A549 (cell line): ENCODE results near the gene ETV3L. TPM values are rescaled to one million over a fixed set of nuclear protein-coding genes. Genes with fewer than 3 reads are reported as not detected.

Source experiments
- ATAC-seq, 2 experiments: fragments of 200-7000 bp in 1 of 2; fragments of >200 bp in 1 of 2; cut with Nextera tagmentation in 1 of 2; cut with Tn5 transposase in 1 of 2; 3 replicates each; pipeline versions ENCODE4 v1.8.0 to v1.9.1; 2018 to 2020; ENCODE audit warnings: mild to moderate bottlenecking in 1 of 2, moderate library complexity in 1 of 2
- CTCF ChIA-PET: fragments of 300-600 bp; sonication (Branson Sonifier 250); formaldehyde crosslinking; extraction: SDS; loops from one replicate; lab custom pipeline; 2021; ENCODE audit warnings: antibody characterized with exemption, inconsistent platforms; lab: Yijun Ruan, JAX
- POLR2A ChIA-PET: fragments of 350-600 bp; formaldehyde crosslinking; extraction: SDS; loops from one replicate; lab custom pipeline; 2021; ENCODE audit warnings: antibody characterized with exemption, inconsistent platforms; lab: Yijun Ruan, JAX
- DNase-seq, 2 experiments: peaks; one replicate each; pipeline versions ENCODE4 v3.0.0 to v3.0.0-alpha.2; 2011 to 2016; ENCODE audit warnings: low read depth in 1 of 2, low spot score in 1 of 2
- FAIRE-seq: peaks from 2 replicates; lab custom pipeline; 2011; peaks lifted over from hg19 to GRCh38; lab: Jason Lieb, UNC
- H3K27ac ChIP-seq, 2 experiments: fragments of >200 bp; sonication (Bioruptor Twin); formaldehyde crosslinking; 3 replicates each; pipeline ENCODE4 v1.5.1; 2016 to 2017
- H3K4me1 ChIP-seq: fragments of >200 bp; sonication (Bioruptor Twin); formaldehyde crosslinking; 3 replicates; pipeline ENCODE4 v1.6.1; 2016
- H3K4me2 ChIP-seq: fragments of >200 bp; sonication (Bioruptor Twin); formaldehyde crosslinking; 3 replicates; pipeline ENCODE4 v1.6.1; 2016
- H3K4me3 ChIP-seq: fragments of >200 bp; sonication (Bioruptor Twin); formaldehyde crosslinking; 3 replicates; pipeline ENCODE4 v1.5.1; 2016
- H3K9me3 ChIP-seq: fragments of >200 bp; sonication (Bioruptor Twin); formaldehyde crosslinking; 3 replicates; pipeline ENCODE4 v1.6.1; 2016
- ATOH8 ChIP-seq: fragments of 250-450 bp; sonication (Bioruptor Pico); IDR thresholded peaks from 2 replicates; pipeline ENCODE4 v1.5.0; 2020; ENCODE audit warnings: low read depth, mild to moderate bottlenecking, moderate library complexity
- CHD4 ChIP-seq: fragments of 200-600 bp; sonication (generic); IDR thresholded peaks from 2 replicates; pipeline ENCODE4 v1.6.1; 2016; ENCODE audit warnings: antibody characterized with exemption, mild to moderate bottlenecking, borderline replicate concordance
- CTCF ChIP-seq: fragments of >200 bp; sonication (Bioruptor Twin); formaldehyde crosslinking; IDR thresholded peaks from 3 replicates; pipeline ENCODE4 v1.5.1; 2016
- E2F6 ChIP-seq: IDR thresholded peaks from 2 replicates; pipeline ENCODE4 v1.6.1; 2012; ENCODE audit warnings: low read depth, borderline replicate concordance
- EHF ChIP-seq: fragments of 250-450 bp; sonication (Bioruptor Pico); IDR thresholded peaks from 2 replicates; pipeline ENCODE4 v1.5.0; 2020; ENCODE audit warnings: mild to moderate bottlenecking
- ELK1 ChIP-seq: fragments of 150-350 bp; IDR thresholded peaks from 2 replicates; pipeline ENCODE4 v1.6.1; 2014; ENCODE audit warnings: low read depth, mild to moderate bottlenecking, low read length
- EP300 ChIP-seq, 2 experiments: fragments of >200 bp; sonication (Bioruptor Twin); formaldehyde crosslinking; IDR thresholded peaks; 2 replicates in 1 of 2; 3 replicates in 1 of 2; pipeline ENCODE4 v1.6.1; 2016 to 2017
- FOXS1 ChIP-seq: fragments of 250-450 bp; sonication (Bioruptor Pico); IDR thresholded peaks from 2 replicates; pipeline ENCODE4 v1.5.0; 2020; ENCODE audit warnings: mild to moderate bottlenecking, moderate library complexity
- HES2 ChIP-seq: fragments of >200 bp; sonication (Bioruptor Twin); formaldehyde crosslinking; IDR thresholded peaks from 2 replicates; pipeline ENCODE4 v1.6.1; 2016
- HOXA7 ChIP-seq: fragments of 250-450 bp; sonication (Bioruptor Pico); IDR thresholded peaks from 2 replicates; pipeline ENCODE4 v1.5.0; 2020; ENCODE audit warnings: mild to moderate bottlenecking, moderate library complexity
- HOXB13 ChIP-seq: fragments of 250-450 bp; sonication (Bioruptor Pico); IDR thresholded peaks from 2 replicates; pipeline ENCODE4 v1.5.0; 2020; ENCODE audit warnings: low read depth, mild to moderate bottlenecking, moderate library complexity
- HOXB5 ChIP-seq: fragments of 250-450 bp; sonication (Bioruptor Pico); IDR thresholded peaks from 2 replicates; pipeline ENCODE4 v1.5.0; 2020; ENCODE audit warnings: mild to moderate bottlenecking, moderate library complexity
- JUNB ChIP-seq: fragments of >200 bp; sonication (Bioruptor Twin); formaldehyde crosslinking; IDR thresholded peaks from 2 replicates; pipeline ENCODE4 v1.6.1; 2016
- MAFK ChIP-seq: fragments of 450-650 bp; IDR thresholded peaks from 2 replicates; pipeline ENCODE4 v1.6.1; 2014; ENCODE audit not compliant: partially characterized antibody
- MAZ ChIP-seq: fragments of 150-350 bp; IDR thresholded peaks from 2 replicates; pipeline ENCODE4 v1.6.1; 2014; ENCODE audit warnings: antibody characterized with exemption, low read depth, low read length, borderline replicate concordance
- MYC ChIP-seq: IDR thresholded peaks from 2 replicates; pipeline ENCODE4 v1.6.1; 2012; ENCODE audit warnings: mild to moderate bottlenecking, inconsistent platforms, low read length, improper control_type of control experiment, borderline replicate concordance
- NPAS2 ChIP-seq: fragments of 250-450 bp; sonication (Bioruptor Pico); IDR thresholded peaks from 2 replicates; pipeline ENCODE4 v1.8.0; 2022; ENCODE audit warnings: mild to moderate bottlenecking, moderate library complexity, borderline replicate concordance
- POLR2AphosphoS2 ChIP-seq: conservative IDR thresholded peaks from 2 replicates; pipeline ENCODE4 v1.6.1; 2012; ENCODE audit warnings: low read length, improper control_type of control experiment, inconsistent platforms
- RAD21 ChIP-seq, 2 experiments: fragments of >200 bp in 1 of 2; sonication (Bioruptor Twin) in 1 of 2; formaldehyde crosslinking in 1 of 2; IDR thresholded peaks in 1 of 2; conservative IDR thresholded peaks in 1 of 2; 2 replicates in 1 of 2; 3 replicates in 1 of 2; pipeline ENCODE4 v1.6.1; 2012 to 2018; ENCODE audit warnings: inconsistent platforms in 1 of 2
- RNF2 ChIP-seq: fragments of 200-600 bp; sonication (generic); IDR thresholded peaks from 2 replicates; pipeline ENCODE4 v1.6.1; 2016; ENCODE audit warnings: low read depth, mild to moderate bottlenecking, antibody characterized with exemption, moderate library complexity, borderline replicate concordance
- SMC3 ChIP-seq: fragments of >200 bp; sonication (Bioruptor Twin); formaldehyde crosslinking; IDR thresholded peaks from 3 replicates; pipeline ENCODE4 v1.6.1; 2018; ENCODE audit warnings: inconsistent platforms
- SREBF2 ChIP-seq: fragments of 450-650 bp; IDR thresholded peaks from 2 replicates; pipeline ENCODE4 v1.6.1; 2014; ENCODE audit warnings: mild to moderate bottlenecking, moderate library complexity
- TFCP2L1 ChIP-seq: fragments of 250-450 bp; sonication (Bioruptor Pico); IDR thresholded peaks from 2 replicates; pipeline ENCODE4 v1.5.0; 2021; ENCODE audit warnings: mild to moderate bottlenecking
- ZFP36 ChIP-seq: fragments of 450-650 bp; IDR thresholded peaks from 2 replicates; pipeline ENCODE4 v1.6.1; 2014; ENCODE audit warnings: borderline replicate concordance; ENCODE audit not compliant: partially characterized antibody
- WGBS: methylation state at CpG from one replicate; pipeline ENCODE4 v1.1.6; 2017; ENCODE audit errors: missing lambda C conversion rate; 5-methylcytosine and 5-hydroxymethylcytosine counted together
- polyA plus RNA-seq, 4 experiments: library from polyadenylated mRNA; depleted of rRNA in 3 of 4; stranded (reverse); fragments of >200 nt; fragmentation: RNase III in 1 of 4; extraction: RNeasy Plus Mini Kit Qiagen cat#74134 plus additional on column Dnase treatment in 1 of 4; gene quantifications; 2 replicates in 3 of 4; 3 replicates in 1 of 4; pipeline ENCODE4 v1.2.3, GENCODE V29; 2011 to 2017

The ETV3L gene
- polyA plus RNA-seq, 2 of the 4 experiments (the other 2 are of a cell fraction), result not detected

DNA sequence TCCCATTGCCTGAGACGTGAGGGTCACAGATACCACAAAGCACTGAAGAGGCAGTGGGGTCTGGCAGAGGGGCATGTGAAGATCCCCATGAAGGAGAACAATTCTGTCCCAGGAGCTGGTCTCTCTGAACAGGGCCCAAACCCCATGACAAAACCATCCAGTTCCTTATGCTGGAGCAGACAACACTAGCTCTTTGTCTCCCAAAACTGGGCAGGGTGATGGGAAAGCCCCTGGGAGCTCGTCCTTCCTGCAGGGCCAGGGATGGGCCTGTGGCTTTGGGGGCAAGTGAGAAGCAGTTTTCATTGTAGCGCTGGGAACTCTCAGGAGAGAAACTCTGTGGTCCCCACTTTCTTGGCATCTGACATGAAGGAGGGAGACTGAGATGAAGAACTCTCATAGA lies 8.8 kb downstream of the ETV3L start:
- TF ChIP-seq CHD4 (no peak), MAFK (no peak)

GRCh38 chr1:157090196-157090647 lies 9.4 kb downstream of the ETV3L start:
- ATAC-seq (peak; percentile 95 to 98), DNase-seq (peak; percentile 77 to 85)
- Histone ChIP-seq H3K4me2 (no peak overlapping the region), H3K9me3 (no peaks in the 10 kb centered on the region), H3K4me1 (no peaks in the 10 kb centered on the region), H3K4me3 (no peak overlapping the region), H3K27ac (no peak overlapping the region)
- WGBS, result 27% methylated on average over 8 of the region's 10 CpGs
- CTCF ChIA-PET, result interaction anchor here (0.6 to 6.9 kb wide), 40 partner anchors 9 to 412 kb away, joined by 3 to 437 read pairs (median 6); partner anchors contain the start of gene ETV3L
- TF ChIP-seq SMC3, result peak; percentile 87
- TF ChIP-seq CTCF, result peak; percentile 93
- TF ChIP-seq RAD21 (conservative IDR thresholded peaks at IDR 0.05 in 1 of 2, IDR thresholded peaks at IDR 0.05 in 1 of 2), result peak; percentile 94 to 95
- no peak for TF ChIP-seq POLR2AphosphoS2
- TF ChIP-seq, all 56 proteins: peak for 3
- POLR2A ChIA-PET, result interaction anchor here (1.0 kb wide), 4 partner anchors 44 to 65 kb away, joined by 3 to 6 read pairs (median 3); no protein-coding TSS in a partner anchor
- FAIRE-seq, result peak; percentile 74

More for the DNA sequence above, 8.8 kb downstream of the ETV3L start:
- Histone ChIP-seq H3K4me1 (no peaks in the 10 kb centered on the region), H3K9me3 (no peaks in the 10 kb centered on the region), H3K27ac (no peak overlapping the region), H3K4me2 (no peak overlapping the region), H3K4me3 (no peak overlapping the region)
- WGBS, result 44% methylated on average over 3 of the region's 3 CpGs
- ATAC-seq (no peak), FAIRE-seq (no peak), DNase-seq (no peak)
- ChIA-PET CTCF (interaction anchor here (0.7 to 6.9 kb wide), 26 partner anchors 10 to 393 kb away, joined by 3 to 437 read pairs (median 8); partner anchors contain the start of gene ETV3L), POLR2A (interaction anchor here (1.0 kb wide), 4 partner anchors 45 to 65 kb away, joined by 3 to 6 read pairs (median 3); no protein-coding TSS in a partner anchor)

GRCh38 chr1:157089789-157090188 lies 9.8 kb downstream of the ETV3L start:
- Histone ChIP-seq H3K9me3 (no peaks in the 10 kb centered on the region), H3K4me3 (no peak overlapping the region), H3K4me1 (no peaks in the 10 kb centered on the region), H3K4me2 (no peak overlapping the region), H3K27ac (no peak overlapping the region)
- DNase-seq, result no peak
- 58% methylated on average over 9 of the region's 9 CpGs for WGBS
- FAIRE-seq, result no peak
- CTCF ChIA-PET, result interaction anchor here (0.6 to 6.9 kb wide), 37 partner anchors 9 to 413 kb away, joined by 3 to 437 read pairs (median 6); partner anchors contain the start of gene ETV3L
- POLR2A ChIA-PET, result interaction anchor here (1.0 kb wide), 4 partner anchors 44 to 66 kb away, joined by 3 to 6 read pairs (median 3); no protein-coding TSS in a partner anchor
- peak; percentile 62 to 65 for ATAC-seq
- no peak for TF ChIP-seq SREBF2
- TF ChIP-seq HES2, result no peak
- no peak for TF ChIP-seq HOXA7 (CRISPR knock-in tag)
- TF ChIP-seq CHD4, result no peak
- no peak for TF ChIP-seq TFCP2L1 (CRISPR knock-in tag)

- Histone ChIP-seq H3K27ac (no peak overlapping the region), H3K4me2 (no peak overlapping the region), H3K9me3 (no peaks in the 10 kb centered on the region), H3K4me1 (no peaks in the 10 kb centered on the region), H3K4me3 (no peak overlapping the region)
- CTCF ChIA-PET, result interaction anchor here (0.8 to 6.9 kb wide), 6 partner anchors 14 to 81 kb away, joined by 3 to 437 read pairs (median 48); partner anchors contain the start of gene ETV3L
- DNase-seq (no peak), ATAC-seq (no peak), FAIRE-seq (no peak)
- POLR2A ChIA-PET, result no interaction called here
- TF ChIP-seq FOXS1 (CRISPR knock-in tag) (no peak), SREBF2 (no peak), HOXB5 (CRISPR knock-in tag) (no peak), NPAS2 (no peak), RNF2 (no peak), MYC (no peak), HOXB13 (CRISPR knock-in tag) (no peak), MAZ (no peak), EHF (CRISPR knock-in tag) (no peak), EP300 (IDR thresholded peaks at IDR 0.05) (no peak), JUNB (no peak), SMC3 (no peak), ATOH8 (no peak), E2F6 (no peak), ELK1 (no peak), ZFP36 (no peak)
Observed at GRCh38 chr1:157088607-157089006, 11.0 kb downstream of the ETV3L start.
